GM21360 (cell line): ENCODE results near the gene IL10RA.
"Not testable (repeated sequence)": the region's sequence is repeated elsewhere in the genome, so short reads cannot be mapped to it uniquely, and the experiment has no call there.

Experiments used
- ATAC-seq: cut with Tn5 transposase; IDR thresholded peaks from one replicate; pipeline ENCODE4 v1.9.1; 2021; ENCODE audit warnings: mild to moderate bottlenecking, moderate library complexity; ENCODE audit not compliant: unreplicated experiment

IL10RA gene

DNA sequence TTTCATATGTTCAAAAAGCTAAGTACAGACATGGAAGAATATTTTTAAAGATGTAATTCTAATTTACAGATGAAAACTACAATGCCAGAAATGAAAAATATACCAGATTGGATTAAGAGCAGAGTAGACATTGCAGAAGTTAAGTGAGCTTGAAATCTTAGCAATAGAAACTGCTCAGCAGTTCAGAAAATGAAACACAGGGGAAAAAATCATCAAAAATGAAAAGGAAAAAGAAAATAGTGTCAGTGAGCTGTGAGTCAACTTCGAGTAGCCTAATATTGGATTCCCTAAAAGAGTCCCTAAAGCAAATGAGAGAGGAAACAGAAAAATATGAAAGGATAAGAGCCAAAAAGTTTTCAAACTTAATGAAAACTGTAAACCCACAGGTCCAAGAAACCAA is 25.8 kb upstream of the IL10RA start:
- no peak for ATAC-seq

DNA sequence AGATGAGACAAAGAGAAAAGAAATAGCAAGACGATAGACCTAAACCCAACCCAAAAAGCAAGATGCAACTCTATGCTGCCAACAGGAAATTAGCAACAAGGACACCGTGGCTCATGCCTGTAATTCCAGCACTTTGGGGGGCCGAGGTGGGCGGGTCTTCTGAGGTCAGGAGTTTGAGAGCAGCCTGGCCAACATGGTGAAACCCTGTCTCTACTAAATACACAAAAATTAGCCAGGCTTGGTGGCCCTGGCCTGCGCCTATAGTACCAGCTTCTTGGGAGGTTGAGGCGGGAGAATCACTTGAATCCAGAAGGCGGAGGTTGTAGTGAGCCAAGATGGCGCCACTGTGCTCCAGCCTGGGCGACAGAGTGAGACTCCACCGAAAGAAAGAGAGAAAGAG is 24.3 kb upstream of the IL10RA start:
- ATAC-seq, result no peak

DNA sequence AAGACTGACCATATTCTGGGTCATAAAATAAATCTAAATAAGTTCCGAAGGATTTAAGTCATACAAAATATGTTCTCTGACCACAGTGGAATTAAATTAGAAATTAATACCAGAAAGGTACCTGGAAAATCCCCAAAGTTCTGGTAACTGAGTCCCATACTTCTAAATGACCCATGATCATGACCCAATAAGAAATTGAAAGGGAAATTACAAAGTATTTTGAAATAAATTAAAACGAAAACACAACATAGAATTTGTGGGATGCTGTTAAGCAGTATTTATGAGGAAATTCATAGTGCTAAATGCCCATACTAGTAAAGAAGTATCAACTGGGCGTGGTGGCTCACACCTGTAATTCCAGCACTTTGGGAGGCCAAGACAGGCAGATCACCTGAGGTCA is 23.4 kb upstream of the IL10RA start:
- no peak for ATAC-seq

DNA sequence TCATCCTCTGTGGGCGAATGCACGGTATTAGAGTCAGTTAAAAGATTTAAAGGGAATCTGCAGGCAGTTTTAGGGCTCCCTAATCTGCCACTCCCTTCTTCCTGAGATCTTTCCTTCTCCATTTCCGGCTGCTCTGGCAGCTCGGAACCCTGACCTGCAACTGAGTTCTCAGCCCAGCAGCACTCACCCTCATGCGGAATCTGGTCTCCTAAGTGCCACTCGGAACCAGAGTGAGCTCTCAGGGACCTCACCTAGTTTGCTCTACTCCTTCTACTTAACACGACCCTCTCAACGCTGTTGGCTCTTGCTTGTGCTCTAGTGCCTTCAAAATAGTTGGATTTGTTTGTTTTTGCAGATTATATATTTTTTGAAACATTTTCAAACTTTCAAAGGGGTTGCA is 19.3 kb upstream of the IL10RA start:
- ATAC-seq, result no peak

DNA sequence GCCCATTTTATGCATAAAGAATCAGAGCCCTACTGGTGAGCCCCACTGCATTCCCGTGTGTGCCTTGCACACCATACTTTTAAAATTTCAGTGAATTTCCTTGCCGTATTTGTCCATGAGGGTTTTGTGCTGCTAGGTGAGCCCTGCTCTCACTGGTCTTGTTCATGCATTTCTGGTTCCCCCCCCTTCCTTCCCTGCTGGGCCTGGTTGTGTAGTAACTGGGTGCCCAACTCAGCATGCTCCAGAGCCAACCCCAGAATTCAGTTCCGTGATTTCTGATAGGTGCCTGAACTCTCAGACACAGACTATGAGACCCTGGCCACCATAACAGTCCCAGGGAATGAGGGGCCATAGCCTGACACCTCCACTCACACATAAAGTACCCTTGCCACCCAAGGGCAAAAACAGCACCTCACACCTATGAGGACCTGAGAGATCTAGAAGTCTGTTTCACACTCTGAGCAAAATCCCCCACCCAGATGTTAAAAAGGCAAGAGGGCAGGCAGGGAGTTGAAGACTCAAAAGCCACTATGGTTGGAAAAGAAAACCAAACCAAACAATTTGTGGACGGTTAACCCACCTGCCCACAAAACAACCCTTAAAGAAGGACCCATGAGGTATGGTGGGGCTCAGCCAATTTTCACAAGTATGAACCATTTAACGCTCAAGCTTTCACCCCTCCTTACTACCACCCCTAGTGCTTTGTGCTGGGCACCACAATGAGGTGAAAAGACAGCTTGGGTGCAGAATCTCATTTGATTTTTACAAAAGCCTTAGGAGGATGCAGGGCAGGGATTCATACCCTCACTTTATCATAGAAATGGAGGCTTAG is 16.8 kb upstream of the IL10RA start:
- ATAC-seq, result no peak

DNA sequence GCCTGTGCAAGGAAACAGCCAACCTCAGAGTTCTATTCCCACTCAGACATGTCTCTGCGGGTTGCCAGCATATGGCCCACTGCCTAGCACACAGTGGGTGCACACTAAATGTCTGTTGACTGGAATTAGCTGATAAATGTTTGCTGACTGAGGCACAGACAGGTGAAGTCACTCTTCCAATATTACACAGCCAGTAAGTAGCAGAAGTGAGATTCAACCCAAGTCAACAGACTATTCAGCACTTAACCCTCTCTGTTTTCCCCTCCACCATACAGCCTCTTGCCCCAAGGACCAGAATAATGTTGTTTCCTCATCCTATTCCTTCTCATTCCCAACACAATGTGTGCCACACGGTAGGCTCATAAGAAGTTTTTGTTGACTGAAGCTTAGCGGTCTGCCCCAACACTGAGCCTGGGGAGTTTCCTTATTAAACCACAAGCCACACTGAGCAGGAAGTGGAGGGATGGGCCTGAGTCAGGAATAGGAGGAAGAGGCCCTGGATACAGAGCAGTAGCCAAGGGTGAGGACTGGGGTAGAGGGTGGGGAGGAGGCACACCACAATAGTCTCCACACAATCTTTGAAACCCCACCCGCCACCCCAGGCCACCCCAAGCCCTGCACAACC is 15.7 kb upstream of the IL10RA start:
- no peak for ATAC-seq

DNA sequence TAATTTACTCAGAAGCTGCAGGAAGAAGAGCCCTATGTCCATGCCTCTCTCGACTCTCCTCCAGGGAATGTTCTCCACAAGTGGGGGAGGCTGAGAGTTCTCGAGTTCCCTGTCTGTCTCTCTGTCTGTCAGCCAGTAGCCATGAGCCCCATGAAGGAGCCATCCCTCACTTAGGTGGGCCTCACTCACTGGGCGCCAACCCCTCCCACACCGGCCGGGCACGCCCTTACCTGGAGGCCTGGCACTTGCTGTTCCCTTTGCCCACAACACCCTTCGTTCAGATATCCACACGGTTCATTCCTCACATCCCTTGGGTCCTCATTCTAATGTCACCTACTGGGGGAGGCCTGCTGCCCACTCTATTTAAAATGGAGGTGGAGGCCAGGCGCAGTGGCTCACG is 14.2 kb upstream of the IL10RA start:
- ATAC-seq, result no peak

DNA sequence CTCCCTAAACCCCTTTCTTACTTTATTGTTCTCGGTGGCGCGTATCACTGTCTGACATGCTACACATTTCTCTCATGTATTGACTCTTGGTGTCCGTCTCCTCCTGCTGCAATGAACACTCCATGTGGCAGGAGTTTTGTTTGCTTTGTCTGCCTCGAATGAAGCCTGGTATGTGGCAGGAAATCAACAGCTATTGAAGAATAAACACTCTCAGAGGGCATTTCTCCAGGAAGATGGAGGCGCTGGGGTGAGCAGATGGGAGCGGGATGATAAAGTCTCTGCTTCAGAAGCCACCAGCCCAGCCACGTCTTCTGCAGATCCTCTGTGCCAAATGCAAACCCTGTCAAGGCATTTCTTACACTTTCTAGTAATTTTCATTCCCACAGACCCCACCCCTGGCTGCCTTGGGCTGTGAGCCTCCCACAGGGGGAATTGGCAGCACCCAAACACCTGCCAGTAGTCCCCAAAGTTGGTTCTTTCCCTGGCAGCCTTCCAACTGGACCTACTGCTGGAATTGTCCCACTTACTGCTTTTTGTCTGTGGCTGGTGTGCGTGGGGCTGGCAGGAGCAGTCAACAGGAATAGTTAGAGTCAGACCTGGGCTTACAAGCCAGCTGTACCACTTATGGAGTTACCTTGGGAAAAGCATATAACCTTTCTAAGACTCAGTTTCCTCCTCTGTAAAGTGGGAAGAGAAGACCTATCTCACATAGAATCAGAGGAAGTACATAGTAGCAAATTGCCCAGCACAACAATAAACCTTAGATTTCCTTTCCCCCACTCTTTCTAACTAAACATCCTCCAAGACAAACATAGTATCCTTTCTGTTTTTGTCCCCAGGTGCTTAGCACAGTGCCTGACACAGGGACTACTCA is 13.3 kb upstream of the IL10RA start:
- ATAC-seq, result no peak

DNA sequence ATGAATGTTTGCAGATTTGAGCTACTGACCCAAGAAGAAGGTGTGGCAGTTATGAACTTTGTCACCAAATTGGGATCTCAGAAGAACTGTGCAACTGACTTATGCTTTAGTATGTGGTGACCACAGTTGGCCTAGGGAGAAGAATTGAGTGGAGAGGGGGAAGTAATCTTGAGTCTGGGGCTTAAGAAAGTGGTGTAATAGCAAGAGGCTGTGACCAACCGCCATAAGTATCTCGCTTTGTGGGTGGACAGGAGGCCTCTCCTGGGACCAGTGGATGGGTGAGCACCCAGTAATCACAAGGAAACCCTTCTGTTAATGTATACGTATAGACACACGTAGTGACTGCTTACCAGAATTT is 12.7 kb upstream of the IL10RA start:
- ATAC-seq, result no peak

DNA sequence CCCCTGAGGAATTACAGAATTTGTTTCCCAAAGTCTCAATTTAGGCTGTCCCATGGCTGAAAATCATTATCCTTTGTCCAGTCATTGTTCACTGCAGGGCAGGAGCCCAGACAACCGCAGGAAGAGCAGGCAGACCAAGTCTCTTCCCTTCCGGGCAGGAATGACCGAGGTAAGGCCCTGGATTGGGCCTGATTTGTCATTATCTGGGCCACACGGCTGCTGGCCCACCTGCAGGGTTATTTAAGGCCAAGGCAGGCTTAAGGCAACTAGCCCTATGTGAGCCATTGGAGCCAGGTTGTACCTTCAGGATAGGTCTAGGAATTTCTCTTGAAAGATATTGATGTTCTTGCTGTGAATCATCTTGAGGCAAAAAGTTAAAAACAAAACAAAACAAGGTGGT is 9.7 kb upstream of the IL10RA start:
- ATAC-seq, result no peak

DNA sequence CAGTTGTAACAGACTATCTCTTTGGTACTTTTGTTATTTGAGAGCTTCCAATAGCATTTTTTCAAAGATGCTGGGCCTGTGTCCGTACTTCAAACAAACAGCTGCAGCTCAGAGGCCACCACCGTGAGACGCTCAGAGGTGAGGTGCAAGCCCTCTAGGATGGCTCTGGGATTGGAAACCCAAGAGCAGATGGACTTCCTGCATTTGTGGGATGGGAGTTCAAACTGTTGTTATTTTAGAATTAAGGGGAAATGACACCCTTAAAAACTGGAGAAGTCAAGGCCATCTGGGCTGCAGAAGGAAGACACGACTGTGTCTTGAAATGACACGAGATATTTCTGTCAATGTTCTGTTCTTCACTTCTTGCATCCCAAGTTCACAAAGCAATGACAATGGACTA is 9.2 kb upstream of the IL10RA start:
- ATAC-seq, result no peak

DNA sequence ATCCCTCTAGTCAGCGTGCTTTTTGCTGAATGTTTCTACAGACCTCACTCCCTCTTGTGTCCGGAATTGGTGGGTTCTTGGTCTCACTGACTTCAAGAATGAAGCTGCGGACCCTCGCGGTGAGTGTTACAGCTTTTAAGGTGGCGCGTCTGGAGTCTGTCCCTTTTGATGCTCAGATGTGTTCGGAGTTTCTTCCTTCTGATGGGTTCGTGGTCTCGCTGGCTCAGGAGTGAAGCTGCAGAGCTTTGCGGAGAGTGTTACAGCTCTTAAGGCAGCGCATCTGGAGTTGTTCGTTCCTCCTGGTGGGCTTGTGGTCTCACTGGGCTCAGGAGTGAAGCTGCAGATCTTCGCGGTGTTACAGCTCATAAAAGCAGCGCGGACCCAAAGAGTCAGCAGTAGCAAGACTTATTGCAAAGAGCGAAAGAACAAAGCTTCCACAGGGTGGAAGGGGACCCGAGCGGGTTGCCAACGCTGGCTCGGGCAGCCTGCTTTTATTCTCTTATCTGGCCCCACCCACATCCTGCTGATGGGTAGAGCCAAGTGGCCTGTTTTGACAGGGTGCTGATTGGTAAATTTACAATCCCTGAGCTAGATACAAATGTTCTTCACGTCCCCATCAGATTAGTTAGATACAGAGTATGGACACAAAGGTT is 8.5 kb upstream of the IL10RA start:
- ATAC-seq, result not testable (repeated sequence)

DNA sequence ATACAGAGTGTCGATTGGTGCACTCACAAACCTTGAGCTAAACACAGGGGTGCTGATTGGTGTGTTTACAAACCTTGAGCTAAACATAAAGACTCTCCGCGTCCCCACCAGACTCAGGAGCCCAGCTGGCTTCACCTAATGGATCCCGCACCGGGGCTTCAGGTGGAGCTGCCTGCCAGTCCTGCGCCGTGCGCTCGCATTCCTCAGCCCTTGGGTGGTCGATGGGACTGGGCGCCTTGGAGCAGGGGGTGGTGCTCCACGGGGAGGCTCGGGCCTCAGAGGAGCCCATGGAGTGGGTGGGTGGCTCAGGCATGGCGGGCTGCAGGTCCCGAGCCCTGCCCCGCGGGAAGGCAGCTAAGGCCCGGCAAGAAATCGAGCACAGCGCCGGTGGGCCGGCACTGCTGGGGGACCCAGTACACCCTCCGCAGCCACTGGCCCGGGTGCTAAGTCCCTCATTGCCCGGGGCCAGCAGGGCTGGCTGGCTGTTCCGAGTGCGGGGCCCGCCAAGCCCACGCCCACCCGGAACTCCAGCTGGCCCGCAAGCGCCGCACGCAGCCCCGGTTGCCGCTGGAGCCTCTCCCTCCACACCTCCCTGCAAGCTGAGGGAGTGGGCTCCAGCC is 7.8 kb upstream of the IL10RA start:
- ATAC-seq, result not testable (repeated sequence)

DNA sequence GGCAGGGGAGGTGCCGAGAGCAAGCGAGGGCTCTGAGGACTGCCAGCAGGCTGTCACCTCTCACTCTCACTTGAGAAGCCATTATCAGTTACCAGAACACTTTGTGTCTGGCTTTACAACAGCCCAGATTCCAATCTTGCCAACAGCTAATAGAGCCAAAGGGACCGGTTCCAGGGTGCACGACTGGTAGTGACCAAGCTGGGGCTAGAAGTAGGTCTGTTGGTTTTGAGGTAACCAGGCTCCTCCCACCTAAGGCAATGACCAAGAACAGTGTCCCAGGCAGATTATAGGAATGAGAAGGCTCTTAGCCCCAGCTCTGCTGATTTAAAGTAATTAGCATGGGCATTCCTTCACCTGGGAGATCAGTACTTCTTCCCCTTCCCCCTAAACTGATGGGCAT is 7.2 kb upstream of the IL10RA start:
- no peak for ATAC-seq

DNA sequence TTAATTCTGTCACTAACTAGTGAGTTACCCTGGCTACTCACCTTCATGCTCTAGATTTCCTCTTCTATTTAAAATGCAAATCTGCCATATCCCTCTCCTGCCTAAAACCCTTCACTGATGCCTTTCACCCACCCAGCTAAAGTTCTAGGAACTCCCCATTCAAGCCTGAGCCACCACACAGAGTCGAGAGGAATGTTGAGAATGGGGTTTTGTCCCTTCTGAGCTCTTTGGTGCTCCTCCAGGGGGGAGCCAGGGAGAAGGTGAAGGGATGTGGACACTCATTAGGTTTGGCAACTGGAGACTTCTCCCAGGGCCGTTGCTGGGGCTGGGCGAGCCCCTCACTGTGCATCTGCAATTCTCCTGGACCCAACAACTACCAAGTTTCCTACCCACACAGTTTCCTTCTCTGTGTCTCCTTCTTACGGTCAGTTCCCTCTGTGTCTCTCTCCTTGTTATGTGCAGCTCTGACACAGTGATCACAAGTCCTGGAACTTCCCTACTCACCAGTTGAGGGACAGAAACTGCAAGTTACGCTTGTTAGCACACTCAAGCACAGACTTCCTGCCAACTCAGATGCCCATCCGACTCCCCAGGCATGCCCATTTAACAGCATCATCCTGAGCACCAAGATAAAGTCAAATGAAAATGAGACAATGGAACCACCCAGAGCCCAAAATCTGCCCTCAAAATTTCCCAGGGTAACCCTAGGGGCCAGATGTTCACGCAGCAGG is 6.5 kb upstream of the IL10RA start:
- ATAC-seq, result peak; percentile 47

DNA sequence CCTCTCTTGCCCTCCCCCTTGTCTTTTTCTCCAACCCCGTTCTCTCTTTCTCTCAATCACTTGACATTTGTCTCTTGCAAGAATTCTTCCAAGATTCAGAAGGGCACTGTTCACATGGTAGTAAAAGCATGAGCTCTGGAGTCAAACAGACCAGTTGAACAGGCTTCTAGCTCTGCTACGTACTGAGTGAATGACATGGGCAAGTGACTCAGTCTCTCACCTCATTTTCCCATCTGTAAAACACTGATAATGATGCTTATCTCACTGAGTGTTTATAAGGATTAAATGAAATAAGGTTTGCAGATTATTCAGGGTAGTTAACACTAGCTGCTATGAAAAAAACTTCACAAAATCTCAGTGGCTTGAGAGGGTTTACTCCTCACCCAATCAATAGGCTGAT is 5.9 kb upstream of the IL10RA start:
- peak; percentile 24 for ATAC-seq

DNA sequence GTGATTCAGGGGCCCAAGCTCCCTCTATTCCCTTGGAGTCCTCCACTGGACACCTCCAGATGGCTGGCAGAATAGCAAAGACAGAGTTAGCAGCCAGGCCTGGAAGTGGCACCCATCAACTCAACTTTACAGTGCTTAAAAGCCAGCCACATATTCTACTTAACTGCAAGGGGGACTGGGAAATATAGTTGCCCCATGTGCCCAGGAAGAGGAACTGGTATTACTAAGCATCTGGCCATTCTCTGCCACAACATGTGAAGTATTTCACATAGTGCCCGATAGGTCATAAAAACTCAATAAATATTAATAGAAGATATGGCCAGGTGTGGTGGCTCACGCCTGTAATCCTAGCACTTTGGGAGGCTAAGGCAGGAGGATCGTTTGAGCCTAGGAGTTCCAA is 5.5 kb upstream of the IL10RA start:
- no peak for ATAC-seq

DNA sequence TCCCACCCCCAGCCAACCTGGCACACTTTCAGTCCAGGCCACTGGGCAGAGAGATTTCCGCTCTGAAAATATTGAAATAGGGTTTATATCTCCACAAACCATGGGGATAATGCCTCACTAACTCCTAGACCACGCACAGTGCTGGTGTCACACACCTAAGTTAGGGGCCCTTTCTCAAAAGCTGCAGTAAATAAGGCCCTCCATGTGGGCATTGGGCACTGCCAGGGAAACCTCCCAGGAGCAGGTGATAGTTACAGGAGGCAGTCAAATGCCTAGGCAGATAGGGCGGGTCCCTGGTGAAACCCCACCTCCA is 3.1 kb upstream of the IL10RA start:
- no peak for ATAC-seq

DNA sequence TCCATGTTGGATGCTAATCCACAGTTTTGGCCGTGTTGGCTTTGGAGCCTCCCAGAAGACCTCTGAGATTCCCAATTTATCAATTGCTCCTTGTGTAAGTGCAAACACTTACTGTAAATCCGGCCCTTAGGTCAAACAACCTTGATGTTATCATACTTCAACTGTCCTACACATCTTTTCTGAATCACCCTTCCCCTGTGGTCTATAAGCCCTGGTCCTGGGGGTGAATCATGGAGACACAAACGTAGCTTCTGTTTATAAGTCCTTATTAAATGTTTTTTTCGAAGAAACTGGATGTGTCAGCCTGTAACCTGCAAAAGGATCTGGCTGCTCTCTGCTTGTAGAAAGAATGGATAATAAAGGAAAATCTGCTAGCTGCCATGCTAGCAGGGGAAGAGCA is 1.7 kb upstream of the IL10RA start:
- ATAC-seq, result no peak

DNA sequence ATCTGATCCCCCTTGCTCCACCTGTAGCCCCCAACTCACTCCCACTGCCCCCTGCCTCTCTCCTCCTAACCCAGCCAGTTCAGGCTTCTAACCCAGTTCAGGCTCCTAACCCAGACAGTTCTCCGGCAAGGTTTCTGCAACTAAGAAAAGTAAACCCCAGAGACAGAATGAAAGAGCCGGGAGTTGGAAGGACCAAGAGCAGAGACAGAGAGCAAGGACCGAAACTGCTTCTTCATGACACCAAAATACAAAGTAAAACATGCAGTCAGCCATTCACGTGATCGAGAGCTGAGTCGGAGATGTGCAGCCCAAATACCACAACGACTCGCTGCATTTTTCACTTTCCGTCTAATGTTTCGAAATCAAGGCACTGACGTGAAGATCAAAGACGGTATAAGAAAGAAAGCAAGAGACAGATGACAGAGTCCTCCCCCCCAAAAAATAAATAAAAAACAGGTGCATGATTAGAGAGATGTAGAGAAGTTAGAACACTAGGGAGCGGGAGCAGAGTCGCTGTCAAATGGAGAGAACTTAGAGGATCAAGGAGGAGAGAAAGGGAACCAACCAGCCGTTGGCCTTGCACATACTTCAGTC is 884 bp downstream of the IL10RA start:
- ATAC-seq, result no peak
